HK-2 (cell line): ENCODE data around the gene POP4.

Experiments used
- DNase-seq: peaks from one replicate; pipeline ENCODE4 v3.0.0-alpha.2; 2018; ENCODE audit not compliant: unreplicated experiment

POP4 gene

GRCh38 chr19:29629836-29630534 lies 23.9 kb downstream of the POP4 start:
- no peak for DNase-seq

- DNase-seq: no peak
Observed at GRCh38 chr19:29630655-29631054, 24.6 kb downstream of the POP4 start.

GRCh38 chr19:29631450-29631849 lies 25.4 kb downstream of the POP4 start:
- no peak for DNase-seq

GRCh38 chr19:29634002-29634401 lies 27.9 kb downstream of the POP4 start:
- no peak for DNase-seq

- DNase-seq: no peak
Observed at GRCh38 chr19:29634423-29635130, 28.5 kb downstream of the POP4 start.

- no peak for DNase-seq
Observed at GRCh38 chr19:29635963-29636362, 29.9 kb downstream of the POP4 start.

GRCh38 chr19:29636553-29637360 lies 30.7 kb downstream of the POP4 start:
- DNase-seq: no peak

- no peak for DNase-seq
Observed at GRCh38 chr19:29639086-29639485, 33.0 kb downstream of the POP4 start.

- DNase-seq: no peak
Observed at GRCh38 chr19:29640231-29640630, 34.1 kb downstream of the POP4 start.

- DNase-seq: no peak
Observed at GRCh38 chr19:29641597-29641996, 35.5 kb downstream of the POP4 start.

GRCh38 chr19:29643361-29643935 lies 37.4 kb downstream of the POP4 start:
- no peak for DNase-seq

GRCh38 chr19:29644210-29644609 lies 38.1 kb downstream of the POP4 start:
- DNase-seq: no peak

GRCh38 chr19:29645491-29645867 lies 39.4 kb downstream of the POP4 start:
- no peak for DNase-seq

GRCh38 chr19:29645911-29646310 lies 39.8 kb downstream of the POP4 start:
- no peak for DNase-seq

GRCh38 chr19:29650772-29651387 lies 44.8 kb downstream of the POP4 start:
- DNase-seq: no peak

GRCh38 chr19:29651622-29652394 lies 45.7 kb downstream of the POP4 start:
- DNase-seq: no peak

GRCh38 chr19:29653398-29653797 lies 47.3 kb downstream of the POP4 start:
- no peak for DNase-seq

- DNase-seq: no peak
Observed at GRCh38 chr19:29655648-29656335, 49.7 kb downstream of the POP4 start.

- DNase-seq: no peak
Observed at GRCh38 chr19:29658221-29658991, 52.3 kb downstream of the POP4 start.

- no peak for DNase-seq
Observed at GRCh38 chr19:29660835-29661234, 54.8 kb downstream of the POP4 start.
